Peyer's patch (tissue), 4 donors: Measurements from ENCODE around the gene N4BP2. TPM values are rescaled to one million over a fixed set of nuclear protein-coding genes. Genes with fewer than 3 reads are reported as not detected.
"Not testable (repeated sequence)": the region's sequence is repeated elsewhere in the genome, so short reads cannot be mapped to it uniquely, and the experiment has no call there.

ENCODE experiments used
- DNase-seq, 3 donors: peaks; one replicate each; pipeline ENCODE4 v3.0.0-alpha.2; 2017 to 2019
- H3K27ac ChIP-seq, 4 donors: fragments of 200-600 bp; sonication (generic); one replicate each; pipeline ENCODE4 v1.5.1; 2016 to 2019
- H3K27me3 ChIP-seq, 2 donors: fragments of 200-600 bp; sonication (generic); one replicate each; pipeline ENCODE4 v1.5.1; 2019
- H3K36me3 ChIP-seq, 3 donors: fragments of 200-600 bp; sonication (generic); one replicate each; pipeline ENCODE4 v1.5.1; 2016 to 2019
- H3K4me1 ChIP-seq, 4 donors: fragments of 200-600 bp; sonication (generic); one replicate each; pipeline ENCODE4 v1.5.1; 2016 to 2019
- H3K4me3 ChIP-seq, 4 donors: fragments of 200-600 bp; sonication (generic); 1 replicate in 3 of 4; 2 replicates in 1 of 4; pipeline ENCODE4 v1.5.1; 2016 to 2019; ENCODE audit warnings: mild to moderate bottlenecking in 1 of 4
- H3K9me3 ChIP-seq, 4 donors: fragments of 200-600 bp; sonication (generic); one replicate each; pipeline ENCODE4 v1.5.1; 2016 to 2019; ENCODE audit warnings: mild to moderate bottlenecking in 1 of 4
- CTCF ChIP-seq, 6 experiments: fragments of 450-650 bp in 4 of 6; fragments of 200-600 bp in 2 of 6; sonication (generic) in 1 of 6; IDR thresholded peaks; one replicate each; pipeline ENCODE4 v1.5.1; 2017 to 2019; ENCODE audit warnings: antibody characterized with exemption in 6 of 6, mild to moderate bottlenecking in 3 of 6, moderate library complexity in 1 of 6
- POLR2A ChIP-seq, 2 donors: fragments of 450-650 bp; IDR thresholded peaks; one replicate each; pipeline ENCODE4 v1.5.1; 2017; ENCODE audit warnings: antibody characterized with exemption in 2 of 2, mild to moderate bottlenecking in 2 of 2, moderate library complexity in 2 of 2
- total RNA-seq, 4 donors: library from RNA; depleted of rRNA; stranded (reverse); fragments of >200 nt; gene quantifications; one replicate each; pipeline ENCODE4 v1.1.0, GENCODE V29; 2016

The N4BP2 gene
- total RNA-seq, 4 donors from 2014 or later, result 8.1 to 39.6 (median 10.2) TPM

DNA sequence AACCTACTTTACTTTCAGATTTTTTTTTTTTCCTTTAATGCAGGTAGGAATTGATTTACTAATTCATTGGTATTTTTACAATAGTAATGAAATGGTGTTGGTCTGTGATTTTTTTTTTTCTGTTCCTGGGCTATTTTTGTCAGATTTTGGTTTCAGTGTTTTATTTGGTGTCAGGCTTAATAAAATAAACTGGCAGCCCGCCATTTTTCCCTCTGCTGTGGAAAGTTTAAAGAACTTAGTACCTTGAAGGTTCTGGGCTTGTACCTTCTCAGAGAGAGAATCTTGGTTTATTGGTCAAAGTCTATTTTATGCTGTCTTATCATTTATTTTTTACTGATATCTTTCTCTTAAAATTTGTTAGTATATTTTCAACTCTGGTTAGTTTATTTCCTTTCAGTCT is 76.2 kb downstream of the N4BP2 start:
- no peak overlapping the region for H3K27ac ChIP-seq
- TF ChIP-seq CTCF (IDR thresholded peaks at IDR 0.05), result no peak
- TF ChIP-seq POLR2A (IDR thresholded peaks at IDR 0.05), result no peak
- no peak for DNase-seq
- no peaks in the 10 kb centered on the region for H3K27me3 ChIP-seq
- H3K9me3 ChIP-seq, result no peaks in the 10 kb centered on the region
- H3K4me1 ChIP-seq, result no peaks in the 10 kb centered on the region
- no peak overlapping the region for H3K4me3 ChIP-seq
- peaks cover 0 to 7% (median 0%) of the 10 kb centered on the region in 3 donors for H3K36me3 ChIP-seq

DNA sequence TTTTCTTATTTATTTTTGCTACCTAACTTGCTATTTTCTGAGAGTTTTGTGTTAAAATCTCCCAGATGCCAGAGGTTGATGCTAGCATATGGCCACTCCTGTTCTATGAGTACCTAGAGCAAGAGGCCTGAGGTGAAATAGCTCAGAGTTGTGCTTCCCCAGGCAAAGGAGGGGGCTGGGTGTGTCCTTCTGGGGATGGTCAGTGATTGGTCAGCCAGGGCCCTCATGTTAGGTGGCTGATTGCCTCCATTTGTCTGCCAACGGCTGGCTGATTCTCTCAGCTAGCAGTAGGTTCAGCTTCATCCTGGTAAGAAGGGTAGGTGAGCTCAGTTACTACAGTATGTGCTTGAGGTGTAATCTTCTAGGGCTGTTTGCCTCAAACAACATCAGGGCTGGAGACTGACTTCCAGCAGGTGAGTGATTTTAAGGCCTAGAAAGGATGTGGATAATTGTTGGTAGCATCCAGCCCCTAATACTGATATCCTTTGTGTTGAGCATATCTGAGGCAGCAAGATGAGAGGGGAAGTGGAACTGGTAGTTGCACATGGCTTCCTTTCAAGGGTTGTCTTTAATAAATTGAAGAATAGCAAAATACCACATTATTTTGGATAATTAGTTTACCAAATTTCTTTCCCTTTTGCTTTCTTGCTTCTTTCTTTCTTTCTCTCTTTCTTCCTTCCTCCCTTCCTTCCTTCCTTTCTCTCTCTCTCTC is 77.7 kb downstream of the N4BP2 start:
- H3K27ac ChIP-seq, result no peak overlapping the region
- no peak overlapping the region for H3K4me3 ChIP-seq
- H3K27me3 ChIP-seq, result no peaks in the 10 kb centered on the region
- H3K9me3 ChIP-seq, result no peaks in the 10 kb centered on the region
- H3K4me1 ChIP-seq, result no peaks in the 10 kb centered on the region
- H3K36me3 ChIP-seq, result peaks cover 0 to 8% (median 0%) of the 10 kb centered on the region in 3 donors
- DNase-seq, result no peak
- TF ChIP-seq CTCF (IDR thresholded peaks at IDR 0.05) (no peak), POLR2A (IDR thresholded peaks at IDR 0.05) (no peak)

DNA sequence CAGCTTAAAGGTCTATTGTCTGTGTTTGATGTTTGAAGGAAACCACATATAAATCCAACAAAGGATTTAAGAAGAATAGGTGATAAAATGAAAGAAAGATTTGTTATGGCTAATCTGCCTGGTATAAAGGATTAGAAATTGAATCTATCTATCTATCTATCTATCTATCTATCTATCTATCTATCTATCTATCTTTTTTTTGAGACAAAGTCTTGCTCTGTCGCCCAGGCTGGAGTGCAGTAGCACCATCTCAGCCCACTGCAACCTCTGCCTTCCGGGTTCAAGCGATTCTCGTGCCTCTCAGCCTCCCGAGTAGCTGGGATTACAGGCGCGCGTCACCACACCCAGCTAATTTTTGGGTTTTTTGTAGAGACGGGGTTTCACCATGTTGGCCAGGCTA is 79.6 kb downstream of the N4BP2 start:
- H3K36me3 ChIP-seq, DNase-seq, H3K9me3 ChIP-seq, H3K4me3 ChIP-seq, H3K27ac ChIP-seq, H3K27me3 ChIP-seq, H3K4me1 ChIP-seq: not testable (repeated sequence)

- DNase-seq, result no peak
- TF ChIP-seq POLR2A (IDR thresholded peaks at IDR 0.05) (no peak), CTCF (IDR thresholded peaks at IDR 0.05) (no peak)
These were observed 83.5 kb downstream of the N4BP2 start for GRCh38 chr4:40140196-40140595.

GRCh38 chr4:40140597-40140996 is 83.9 kb downstream of the N4BP2 start:
- not testable (repeated sequence) for H3K27ac ChIP-seq, H3K9me3 ChIP-seq, H3K27me3 ChIP-seq, H3K4me1 ChIP-seq, DNase-seq, H3K4me3 ChIP-seq
- H3K36me3 ChIP-seq, result peaks cover 0 to 12% (median 0%) of the 10 kb centered on the region in 3 donors

More at GRCh38 chr4:40140196-40140595, 83.5 kb downstream of the N4BP2 start:
- Histone ChIP-seq H3K4me3 (no peak overlapping the region), H3K36me3 (peaks cover 0 to 12% (median 0%) of the 10 kb centered on the region in 3 donors), H3K9me3 (no peaks in the 10 kb centered on the region), H3K27ac (no peak overlapping the region), H3K4me1 (no peaks in the 10 kb centered on the region), H3K27me3 (no peaks in the 10 kb centered on the region)

DNA sequence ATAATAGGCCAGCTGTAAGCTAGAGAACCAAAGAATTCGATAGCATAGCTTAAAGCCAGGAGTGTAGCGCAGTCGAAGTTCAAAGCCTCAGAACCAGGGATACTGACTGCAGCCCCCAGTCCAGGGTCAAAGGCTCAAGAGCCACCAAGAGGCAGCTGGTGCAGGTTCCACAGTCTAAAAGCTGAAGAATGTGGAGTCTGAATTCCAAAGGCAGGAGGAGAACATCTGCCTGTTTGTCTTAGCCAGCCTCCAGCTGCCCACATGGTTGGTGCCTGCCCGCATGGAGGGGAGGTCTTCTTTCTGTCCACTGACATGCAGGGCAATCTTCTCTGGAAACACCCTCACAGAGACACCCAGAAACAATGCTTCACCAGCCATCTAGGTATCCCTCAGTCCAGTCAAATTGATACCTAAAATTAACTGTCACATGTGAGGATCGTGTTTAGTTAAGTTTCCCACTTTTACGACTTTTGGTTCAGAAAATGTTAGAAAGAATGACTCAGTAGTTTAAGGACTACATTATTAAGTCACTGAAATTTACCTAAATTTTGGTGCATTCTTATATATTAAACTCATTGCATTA is 87.4 kb downstream of the N4BP2 start:
- H3K4me1 ChIP-seq, result no peaks in the 10 kb centered on the region
- no peaks in the 10 kb centered on the region for H3K9me3 ChIP-seq
- DNase-seq, result no peak
- peaks cover 0 to 8% (median 0%) of the 10 kb centered on the region in 3 donors for H3K36me3 ChIP-seq
- TF ChIP-seq CTCF (IDR thresholded peaks at IDR 0.05), result no peak
- no peak for TF ChIP-seq POLR2A (IDR thresholded peaks at IDR 0.05)
- no peaks in the 10 kb centered on the region for H3K27me3 ChIP-seq
- H3K4me3 ChIP-seq, result no peak overlapping the region
- no peak overlapping the region for H3K27ac ChIP-seq
